ENCODE data around the gene KAT5. TPM values are rescaled to one million over a fixed set of nuclear protein-coding genes. Genes with fewer than 3 reads are reported as not detected.
A peak's percentile ranks its signal among the peaks of the same experiment; 100 is the strongest.
"Not testable (repeated sequence)": the region's sequence is repeated elsewhere in the genome, so short reads cannot be mapped to it uniquely, and the experiment has no call there.

KAT5 gene
- 31.4 TPM for polyA plus RNA-seq (2013, experiment 1 of 2)
- 29.6 TPM for polyA plus RNA-seq (2013, experiment 2 of 2)

DNA sequence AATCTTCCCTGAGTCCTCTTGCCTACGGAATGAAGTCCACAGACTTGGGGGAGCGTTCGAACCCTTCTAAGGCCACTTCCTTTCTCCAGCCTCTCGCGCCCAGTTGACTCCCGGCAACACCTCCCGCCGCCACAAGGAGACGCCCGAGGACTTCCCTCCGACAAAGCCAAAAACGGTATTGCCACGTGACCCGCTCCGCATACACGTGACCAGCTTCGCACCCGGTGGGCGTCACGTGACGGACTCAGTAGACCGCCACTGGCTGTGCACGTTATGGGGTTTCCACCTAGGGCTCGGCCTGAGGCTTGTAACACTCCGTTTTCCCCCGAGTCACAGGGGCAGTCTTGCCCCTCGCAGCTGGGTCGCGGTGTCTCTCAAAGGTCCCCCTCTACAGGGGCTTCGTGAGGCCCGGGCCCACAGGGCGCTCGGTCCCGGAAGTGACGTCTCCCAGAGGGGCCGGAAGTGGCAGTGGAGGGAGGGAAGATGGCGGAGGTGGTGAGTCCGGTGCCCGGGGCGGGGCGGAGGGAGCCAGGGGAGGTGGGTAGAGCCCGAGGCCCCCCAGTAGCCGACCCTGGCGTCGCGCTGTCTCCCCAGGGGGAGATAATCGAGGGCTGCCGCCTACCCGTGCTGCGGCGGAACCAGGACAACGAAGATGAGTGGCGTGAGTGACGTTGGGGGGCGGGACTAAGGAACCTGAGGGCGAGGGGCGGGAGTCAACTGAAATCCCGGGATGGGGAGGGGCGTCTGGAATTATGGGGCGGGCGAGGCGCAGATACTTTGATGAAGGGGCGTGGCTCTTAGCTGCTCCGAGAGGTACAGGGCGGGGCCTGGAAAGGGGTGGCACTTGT, at the start of gene KAT5:
Gene KAT5, plus strand, starts transcription at position 468 of the 848 bp plus-strand sequence. Its CDS starts 16 bp downstream, at position 484.
- 0 to 2% methylated on average over 54 to 56 of the region's 65 CpGs for WGBS, 2 experiments (ENCODE audit: insufficient coverage in 2 of 2)
- Histone ChIP-seq H3K27ac (ENCODE audit: low read depth, low read length, severe bottlenecking) (peak within 1 kb of the TSS; percentile 99), H3K36me3 (ENCODE audit: control insufficient read depth, insufficient read depth, low read length) (peaks cover 41% of the 10 kb centered on the region), H3K4me3 (ENCODE audit: extremely low read depth, insufficient read depth, low read length, poor library complexity, severe bottlenecking) (peak within 1 kb of the TSS; percentile 78), H3K9me3 (ENCODE audit: control insufficient read depth, low read length) (no peaks in the 10 kb centered on the region), H3K4me1 (ENCODE audit: control insufficient read depth, insufficient read depth, low read length, poor library complexity, severe bottlenecking) (no peaks in the 10 kb centered on the region)

DNA sequence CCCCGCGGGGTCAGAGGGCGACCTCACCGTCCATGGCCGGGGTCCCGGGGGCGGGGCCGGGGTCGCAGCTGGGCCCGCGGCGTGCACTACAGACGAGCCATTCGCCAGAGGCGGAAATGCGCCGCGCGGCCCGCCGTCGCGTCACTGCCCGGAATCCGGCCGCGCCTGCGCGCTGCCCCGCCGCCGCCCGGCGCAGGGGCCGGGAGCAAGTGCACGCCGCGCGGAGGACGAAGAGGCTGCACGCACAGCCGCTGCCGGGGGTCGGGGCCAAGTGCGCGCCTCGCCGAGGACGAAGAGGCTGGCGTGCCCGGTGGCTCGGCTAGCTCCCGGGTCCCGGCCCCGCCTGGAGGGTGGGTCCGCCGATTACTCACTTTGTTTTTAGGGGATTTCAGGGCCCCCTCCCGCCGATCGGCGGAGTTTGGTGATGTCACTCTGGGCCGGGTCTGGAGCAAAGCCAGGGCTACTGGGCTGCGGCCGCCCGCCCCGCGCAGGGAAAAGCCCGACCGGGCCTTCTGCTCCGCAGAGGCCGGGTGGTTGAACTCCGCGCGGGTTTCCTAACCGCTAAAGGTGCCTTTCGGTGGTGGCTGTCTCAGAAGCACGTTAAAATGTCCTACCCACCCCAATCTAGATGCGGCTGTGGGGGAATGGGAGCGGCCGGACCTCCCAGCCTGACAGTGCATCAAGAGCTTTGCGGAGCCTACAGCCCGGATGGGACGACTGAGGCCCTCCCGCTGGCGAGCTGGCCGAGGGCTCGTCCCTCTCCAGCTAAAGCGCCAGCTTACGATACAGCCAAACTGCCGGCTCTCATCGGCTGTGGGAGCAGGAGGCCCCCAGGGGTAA, 49.0 kb upstream of the KAT5 start, which contains the start of gene RELA:
Gene RELA, minus strand, starts transcription at position 118 of the 840 bp plus-strand sequence. Its CDS starts 84 bp downstream, at position 34.
- Histone ChIP-seq H3K9me3 (ENCODE audit: control insufficient read depth, low read length) (no peaks in the 10 kb centered on the region), H3K36me3 (ENCODE audit: control insufficient read depth, insufficient read depth, low read length) (peaks cover 42% of the 10 kb centered on the region), H3K27ac (ENCODE audit: low read depth, low read length, severe bottlenecking) (peak within 1 kb of the TSS; percentile 95), H3K4me1 (ENCODE audit: control insufficient read depth, insufficient read depth, low read length, poor library complexity, severe bottlenecking) (peaks cover 17% of the 10 kb centered on the region), H3K4me3 (ENCODE audit: extremely low read depth, insufficient read depth, low read length, poor library complexity, severe bottlenecking) (peak within 1 kb of the TSS; percentile 78)
- 0 to 1% methylated on average over 63 to 81 of the region's 91 CpGs for whole genome bisulfite sequencing, 2 experiments (ENCODE audit: insufficient coverage in 2 of 2)

DNA sequence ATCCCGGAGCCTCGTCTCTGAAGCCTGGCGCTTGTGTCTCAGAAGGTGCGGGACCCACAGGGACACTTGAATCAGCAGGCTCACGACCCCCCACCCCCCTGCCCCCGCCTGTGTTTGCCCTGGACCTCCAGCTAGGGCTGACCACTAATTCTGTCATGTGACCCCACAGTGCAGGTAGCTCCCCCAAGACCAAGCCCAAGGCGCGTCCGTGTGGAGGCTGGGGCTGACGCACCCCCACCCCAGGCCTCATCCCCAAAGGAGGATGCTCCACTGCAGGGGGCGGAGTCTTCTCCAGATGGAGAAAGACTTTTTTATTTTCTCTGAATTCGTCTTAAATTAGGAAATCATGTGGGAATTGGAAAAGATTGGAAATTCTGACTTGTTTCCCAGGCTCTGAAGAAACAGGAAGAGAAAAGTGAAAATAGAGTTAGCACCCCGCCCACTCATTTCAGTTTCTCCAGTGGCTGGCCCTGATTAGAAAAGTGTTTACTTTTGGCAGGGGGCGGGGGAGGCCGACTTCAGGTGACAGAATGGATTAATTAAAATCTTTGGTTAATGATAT, 48.3 kb upstream of the KAT5 start:
- H3K4me1 ChIP-seq (ENCODE audit: control insufficient read depth, insufficient read depth, low read length, poor library complexity, severe bottlenecking): peaks cover 17% of the 10 kb centered on the region
- WGBS, 2 experiments (ENCODE audit: insufficient coverage in 2 of 2): 2 to 6% methylated on average over 6 to 10 of the region's 15 CpGs
- H3K36me3 ChIP-seq (ENCODE audit: control insufficient read depth, insufficient read depth, low read length): peaks cover 35% of the 10 kb centered on the region
- no peaks in the 10 kb centered on the region for H3K9me3 ChIP-seq (ENCODE audit: control insufficient read depth, low read length)
- peak overlapping the region; percentile 95 for H3K27ac ChIP-seq (ENCODE audit: low read depth, low read length, severe bottlenecking)
- peak overlapping the region; percentile 78 for H3K4me3 ChIP-seq (ENCODE audit: extremely low read depth, insufficient read depth, low read length, poor library complexity, severe bottlenecking)

DNA sequence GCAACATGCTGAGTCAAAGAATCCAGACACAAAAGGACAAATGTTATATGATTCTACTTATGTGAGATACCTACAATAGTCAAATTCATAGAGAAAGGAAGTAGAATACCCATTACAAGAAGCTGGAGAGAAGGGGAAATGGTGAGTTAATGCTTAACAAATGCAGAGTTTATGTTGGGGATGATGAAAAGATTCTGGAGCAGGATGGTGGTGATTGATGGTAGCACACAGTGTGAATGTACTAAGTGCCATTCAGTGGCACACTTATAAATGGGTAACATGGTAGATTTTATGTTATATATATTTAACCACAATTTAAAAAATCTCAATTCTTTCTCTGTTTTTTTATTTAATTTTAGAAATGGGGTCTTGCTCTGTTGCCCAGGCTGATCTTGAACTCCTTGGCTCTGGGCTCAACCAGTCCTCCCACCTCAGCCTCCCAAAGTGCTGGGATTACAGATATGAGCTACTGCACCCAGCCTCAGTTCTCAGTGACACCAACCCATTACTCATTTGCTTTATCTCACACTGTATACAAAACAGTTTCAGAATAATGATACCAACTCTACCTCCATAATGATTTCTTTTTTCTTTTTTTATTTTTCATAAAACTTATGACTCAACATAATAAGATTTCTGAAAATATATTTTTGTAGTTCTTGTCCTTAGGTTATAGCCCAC, 39.7 kb upstream of the KAT5 start:
- H3K9me3 ChIP-seq (ENCODE audit: control insufficient read depth, low read length): no peaks in the 10 kb centered on the region
- H3K27ac ChIP-seq (ENCODE audit: low read depth, low read length, severe bottlenecking): no peak overlapping the region
- H3K4me1 ChIP-seq (ENCODE audit: control insufficient read depth, insufficient read depth, low read length, poor library complexity, severe bottlenecking): no peaks in the 10 kb centered on the region
- H3K4me3 ChIP-seq (ENCODE audit: extremely low read depth, insufficient read depth, low read length, poor library complexity, severe bottlenecking): no peak overlapping the region
- no peaks in the 10 kb centered on the region for H3K36me3 ChIP-seq (ENCODE audit: control insufficient read depth, insufficient read depth, low read length)

DNA sequence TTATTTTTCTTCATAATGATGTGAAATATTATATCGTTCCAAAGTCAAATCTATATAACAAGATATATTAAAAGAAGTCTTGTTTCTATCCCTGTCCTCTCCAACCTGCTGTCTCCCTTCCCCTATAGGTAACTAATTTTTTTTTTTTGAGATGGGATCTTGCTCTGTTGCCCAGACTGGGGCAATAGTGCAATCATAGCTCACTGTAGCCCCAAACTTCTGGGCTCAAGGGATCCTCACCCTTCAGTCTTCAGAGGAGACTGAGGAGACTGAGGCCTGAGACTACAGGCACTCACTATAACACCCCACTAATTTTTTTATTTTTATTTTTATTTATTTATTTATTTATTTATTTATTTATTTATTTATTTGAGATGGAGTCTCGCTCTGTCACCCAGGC, 39.1 kb upstream of the KAT5 start:
- H3K9me3 ChIP-seq (ENCODE audit: control insufficient read depth, low read length): no peaks in the 10 kb centered on the region
- no peaks in the 10 kb centered on the region for H3K4me1 ChIP-seq (ENCODE audit: control insufficient read depth, insufficient read depth, low read length, poor library complexity, severe bottlenecking)
- WGBS, 2 experiments (ENCODE audit: insufficient coverage in 2 of 2): no CpG with 5 or more reads among the region's 2 CpGs
- H3K36me3 ChIP-seq (ENCODE audit: control insufficient read depth, insufficient read depth, low read length): no peaks in the 10 kb centered on the region
- H3K27ac ChIP-seq (ENCODE audit: low read depth, low read length, severe bottlenecking): no peak overlapping the region
- no peak overlapping the region for H3K4me3 ChIP-seq (ENCODE audit: extremely low read depth, insufficient read depth, low read length, poor library complexity, severe bottlenecking)

DNA sequence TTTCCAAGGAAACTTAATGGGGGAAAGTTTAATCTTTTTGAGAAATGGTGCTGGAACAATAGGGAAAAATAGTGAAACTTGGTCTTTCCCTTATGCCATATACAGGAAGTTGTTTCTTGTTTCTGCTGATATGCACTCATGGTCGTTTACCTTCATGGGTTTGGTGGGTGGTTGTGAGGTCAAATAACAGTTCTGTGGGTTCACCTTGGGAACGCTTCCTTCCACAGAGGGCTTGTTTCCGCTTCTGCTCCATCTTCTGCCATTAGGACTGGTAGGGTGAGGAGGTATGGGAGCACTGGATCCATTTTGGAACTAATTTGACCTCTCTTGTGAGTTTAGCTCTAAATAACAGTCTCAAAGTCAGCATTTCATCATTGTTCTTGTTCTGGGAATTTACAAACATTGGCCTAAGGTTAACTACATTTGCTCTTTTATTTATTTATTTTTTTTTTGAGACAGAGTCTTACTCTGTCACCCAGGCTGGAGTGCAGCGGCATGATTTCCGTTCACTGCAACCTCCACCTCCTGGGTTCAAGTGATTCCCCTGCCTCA, 31.8 kb upstream of the KAT5 start:
- Histone ChIP-seq H3K4me1 (ENCODE audit: control insufficient read depth, insufficient read depth, low read length, poor library complexity, severe bottlenecking) (no peaks in the 10 kb centered on the region), H3K27ac (ENCODE audit: low read depth, low read length, severe bottlenecking) (no peak overlapping the region), H3K4me3 (ENCODE audit: extremely low read depth, insufficient read depth, low read length, poor library complexity, severe bottlenecking) (no peak overlapping the region), H3K9me3 (ENCODE audit: control insufficient read depth, low read length) (no peaks in the 10 kb centered on the region), H3K36me3 (ENCODE audit: control insufficient read depth, insufficient read depth, low read length) (no peaks in the 10 kb centered on the region)
- WGBS, 2 experiments (ENCODE audit: insufficient coverage in 2 of 2): 82 to 93% methylated on average over 3 to 4 of the region's 5 CpGs

DNA sequence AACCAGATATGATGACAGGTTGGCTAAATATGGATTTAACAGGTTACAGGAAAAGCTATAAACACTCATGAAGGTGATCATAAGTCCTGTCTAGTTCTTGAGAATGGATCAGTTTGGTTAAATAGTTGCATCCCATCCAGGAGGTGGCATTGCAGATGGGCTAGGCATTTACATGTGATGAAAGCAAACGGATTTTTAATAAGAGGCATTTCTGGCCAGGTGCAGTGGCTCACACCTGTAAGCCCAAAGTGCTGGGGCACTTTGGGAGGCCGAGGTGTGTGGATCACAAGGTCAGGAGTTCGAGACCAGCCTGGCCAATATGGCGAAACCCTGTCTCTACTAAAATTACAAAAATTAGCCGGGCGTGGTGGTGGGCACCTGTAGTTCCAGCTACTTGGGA, 28.6 kb upstream of the KAT5 start:
- WGBS, 2 experiments (ENCODE audit: insufficient coverage in 2 of 2): 75 to 83% methylated on average over 1 to 3 of the region's 6 CpGs
- not testable (repeated sequence) for H3K36me3 ChIP-seq (ENCODE audit: control insufficient read depth, insufficient read depth, low read length); H3K4me3 ChIP-seq (ENCODE audit: extremely low read depth, insufficient read depth, low read length, poor library complexity, severe bottlenecking); H3K4me1 ChIP-seq (ENCODE audit: control insufficient read depth, insufficient read depth, low read length, poor library complexity, severe bottlenecking); H3K27ac ChIP-seq (ENCODE audit: low read depth, low read length, severe bottlenecking); H3K9me3 ChIP-seq (ENCODE audit: control insufficient read depth, low read length)

DNA sequence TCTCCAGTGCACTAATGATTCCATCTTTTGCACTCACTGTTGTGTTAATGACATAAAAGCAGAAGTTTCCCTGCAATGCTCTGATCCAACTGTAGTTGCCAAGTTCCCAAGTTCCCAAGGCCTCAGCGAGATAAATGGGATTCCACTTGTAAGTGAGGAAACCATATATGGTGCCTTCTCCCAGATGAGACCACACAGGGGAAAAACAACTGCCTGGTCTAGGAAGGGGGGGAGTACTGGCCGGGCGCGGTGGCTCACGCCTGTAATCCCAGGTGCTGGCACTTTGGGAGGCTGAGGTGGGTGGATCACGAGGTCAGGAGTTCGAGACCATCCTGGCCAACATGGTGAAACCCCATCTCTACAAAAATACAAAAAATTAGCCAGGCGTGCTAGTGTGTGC, 26.1 kb upstream of the KAT5 start:
- no peaks in the 10 kb centered on the region for H3K36me3 ChIP-seq (ENCODE audit: control insufficient read depth, insufficient read depth, low read length)
- WGBS, 2 experiments (ENCODE audit: insufficient coverage in 2 of 2): 67 to 90% methylated on average over 1 to 5 of the region's 8 CpGs
- H3K27ac ChIP-seq (ENCODE audit: low read depth, low read length, severe bottlenecking): no peak overlapping the region
- H3K4me1 ChIP-seq (ENCODE audit: control insufficient read depth, insufficient read depth, low read length, poor library complexity, severe bottlenecking): no peaks in the 10 kb centered on the region
- no peaks in the 10 kb centered on the region for H3K9me3 ChIP-seq (ENCODE audit: control insufficient read depth, low read length)
- no peak overlapping the region for H3K4me3 ChIP-seq (ENCODE audit: extremely low read depth, insufficient read depth, low read length, poor library complexity, severe bottlenecking)

DNA sequence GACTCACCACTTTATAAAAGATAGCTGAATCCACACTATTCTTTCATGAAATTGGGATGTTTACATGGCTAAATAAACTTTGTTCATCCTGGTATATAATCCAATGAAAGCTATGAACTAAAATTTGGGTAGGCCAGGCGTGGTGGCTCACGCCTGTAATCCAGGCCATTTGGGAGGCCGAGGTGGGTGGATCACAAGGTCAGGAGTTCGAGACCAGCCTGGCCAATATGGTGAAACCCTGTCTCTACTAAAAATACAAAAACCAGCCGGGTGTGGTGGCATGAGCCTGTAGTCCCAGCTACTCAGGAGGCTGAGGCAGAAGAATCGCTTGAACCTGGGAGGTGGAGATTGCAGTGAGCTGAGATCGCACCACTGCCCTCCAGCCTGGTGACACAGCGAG, 20.2 kb upstream of the KAT5 start:
- 91 to 95% methylated on average over 6 to 7 of the region's 8 CpGs for WGBS, 2 experiments (ENCODE audit: insufficient coverage in 2 of 2)
- not testable (repeated sequence) for H3K27ac ChIP-seq (ENCODE audit: low read depth, low read length, severe bottlenecking); H3K4me3 ChIP-seq (ENCODE audit: extremely low read depth, insufficient read depth, low read length, poor library complexity, severe bottlenecking); H3K9me3 ChIP-seq (ENCODE audit: control insufficient read depth, low read length); H3K4me1 ChIP-seq (ENCODE audit: control insufficient read depth, insufficient read depth, low read length, poor library complexity, severe bottlenecking); H3K36me3 ChIP-seq (ENCODE audit: control insufficient read depth, insufficient read depth, low read length)

DNA sequence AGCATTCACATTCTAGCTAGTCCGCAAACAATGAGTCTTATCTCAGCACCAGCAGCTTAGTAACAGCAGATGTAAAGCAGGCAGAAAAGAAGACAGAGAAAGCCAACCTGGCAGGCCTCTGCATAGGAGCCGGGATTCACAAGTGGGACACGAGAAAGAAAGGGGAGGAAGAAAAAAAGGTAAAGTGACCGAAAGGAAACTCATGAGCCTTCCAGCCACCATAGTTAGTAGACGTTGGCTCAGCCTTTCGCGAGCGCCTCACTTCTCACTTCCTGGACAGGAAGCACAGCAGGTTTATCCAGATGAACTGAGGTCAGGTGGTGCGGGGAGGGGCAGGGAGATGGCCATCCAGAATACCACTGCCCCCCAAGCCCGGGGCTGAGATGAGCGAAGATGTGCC, 19.7 kb upstream of the KAT5 start:
- H3K36me3 ChIP-seq (ENCODE audit: control insufficient read depth, insufficient read depth, low read length): no peaks in the 10 kb centered on the region
- 98 to 99% methylated on average over 11 of the region's 11 CpGs for WGBS, 2 experiments (ENCODE audit: insufficient coverage in 2 of 2)
- H3K4me1 ChIP-seq (ENCODE audit: control insufficient read depth, insufficient read depth, low read length, poor library complexity, severe bottlenecking): no peaks in the 10 kb centered on the region
- no peak overlapping the region for H3K27ac ChIP-seq (ENCODE audit: low read depth, low read length, severe bottlenecking)
- no peaks in the 10 kb centered on the region for H3K9me3 ChIP-seq (ENCODE audit: control insufficient read depth, low read length)
- no peak overlapping the region for H3K4me3 ChIP-seq (ENCODE audit: extremely low read depth, insufficient read depth, low read length, poor library complexity, severe bottlenecking)

Data from mesodermal cell (in vitro differentiated cells).